H9 (cell line): ENCODE measurements around the gene CASQ2. TPM values are rescaled to one million over a fixed set of nuclear protein-coding genes. Genes with fewer than 3 reads are reported as not detected.

ENCODE experiments used
- DNase-seq: peaks from one replicate; pipeline ENCODE4 v3.0.0-alpha.2; 2017
- H2AFZ ChIP-seq: one replicate; pipeline ENCODE4 v1.6.1; 2013; ENCODE audit warnings: mild to moderate bottlenecking, low read length, control low read depth, moderate library complexity
- H2AK5ac ChIP-seq: 2 replicates; pipeline ENCODE4 v1.6.1; 2013; ENCODE audit warnings: low read length, control low read depth, mixed read lengths; ENCODE audit not compliant: insufficient read length
- H2BK120ac ChIP-seq: one replicate; pipeline ENCODE4 v1.6.1; 2013; ENCODE audit warnings: low read depth, mild to moderate bottlenecking, low read length, control low read depth, inconsistent platforms; ENCODE audit not compliant: poor library complexity, severe bottlenecking
- H2BK12ac ChIP-seq: 2 replicates; pipeline ENCODE4 v1.6.1; 2013; ENCODE audit warnings: low read length, control low read depth, mixed read lengths, low read depth; ENCODE audit not compliant: insufficient read length
- H2BK15ac ChIP-seq: 2 replicates; pipeline ENCODE4 v1.6.1; 2013; ENCODE audit warnings: low read depth, low read length, control low read depth
- H2BK20ac ChIP-seq: one replicate; pipeline ENCODE4 v1.6.1; 2013; ENCODE audit warnings: low read depth, mild to moderate bottlenecking, low read length, control low read depth, inconsistent platforms; ENCODE audit not compliant: poor library complexity, severe bottlenecking
- H2BK5ac ChIP-seq: 2 replicates; pipeline ENCODE4 v1.6.1; 2013; ENCODE audit warnings: low read length, control low read depth, mixed read lengths; ENCODE audit not compliant: insufficient read length
- H3K14ac ChIP-seq: 2 replicates; pipeline ENCODE4 v1.6.1; 2013; ENCODE audit warnings: low read length, control low read depth; ENCODE audit not compliant: insufficient read depth
- H3K18ac ChIP-seq: 2 replicates; pipeline ENCODE4 v1.6.1; 2013; ENCODE audit warnings: low read depth, mild to moderate bottlenecking, mixed read lengths, low read length, control low read depth; ENCODE audit not compliant: insufficient read length
- H3K23ac ChIP-seq: 2 replicates; pipeline ENCODE4 v1.6.1; 2013; ENCODE audit warnings: low read length, control low read depth, mixed read lengths, low read depth; ENCODE audit not compliant: insufficient read length
- H3K23me2 ChIP-seq: 2 replicates; pipeline ENCODE4 v1.6.1; 2013; ENCODE audit warnings: low read depth, mild to moderate bottlenecking, mixed read lengths, low read length, control low read depth; ENCODE audit not compliant: insufficient read length, poor library complexity, severe bottlenecking
- H3K27ac ChIP-seq: 2 replicates; pipeline ENCODE4 v1.5.1; 2013; ENCODE audit warnings: low read length, control low read depth, mixed read lengths, low read depth; ENCODE audit not compliant: insufficient read length
- H3K27me3 ChIP-seq: 2 replicates; pipeline ENCODE4 v1.6.1; 2013; ENCODE audit warnings: low read length, control low read depth, inconsistent platforms; ENCODE audit not compliant: insufficient read depth
- H3K4ac ChIP-seq: 2 replicates; pipeline ENCODE4 v1.6.1; 2013; ENCODE audit warnings: low read depth, mild to moderate bottlenecking, control low read depth, inconsistent platforms, low read length, moderate library complexity
- H3K4me1 ChIP-seq: 2 replicates; pipeline ENCODE4 v1.6.1; 2013; ENCODE audit warnings: low read length, control low read depth, inconsistent platforms; ENCODE audit not compliant: insufficient read depth
- H3K4me2 ChIP-seq: 2 replicates; pipeline ENCODE4 v1.6.1; 2013; ENCODE audit warnings: low read length, control low read depth, mixed read lengths; ENCODE audit not compliant: insufficient read length, insufficient read depth
- H3K56ac ChIP-seq: 2 replicates; pipeline ENCODE4 v1.6.1; 2013; ENCODE audit warnings: low read depth, mild to moderate bottlenecking, mixed read lengths, low read length, control low read depth; ENCODE audit not compliant: insufficient read length
- H3K79me1 ChIP-seq: 2 replicates; pipeline ENCODE4 v1.6.1; 2013; ENCODE audit warnings: low read depth, mild to moderate bottlenecking, moderate library complexity, low read length, control low read depth, inconsistent platforms; ENCODE audit not compliant: insufficient read depth, poor library complexity, severe bottlenecking
- H3K79me2 ChIP-seq: 2 replicates; pipeline ENCODE4 v1.6.1; 2013; ENCODE audit warnings: low read length, control low read depth, inconsistent platforms; ENCODE audit not compliant: insufficient read depth
- H3K9ac ChIP-seq: 2 replicates; pipeline ENCODE4 v1.6.1; 2013; ENCODE audit warnings: low read length, control low read depth, mixed read lengths; ENCODE audit not compliant: insufficient read length; ENCODE audit errors: extremely low read depth
- H3K9me3 ChIP-seq: one replicate; pipeline ENCODE4 v1.6.1; 2013; ENCODE audit warnings: low read depth, low read length, inconsistent platforms; ENCODE audit not compliant: control insufficient read depth
- H3T11ph ChIP-seq: one replicate; pipeline ENCODE4 v1.6.1; 2013; ENCODE audit warnings: mild to moderate bottlenecking, low read length, control low read depth, inconsistent platforms
- H4K20me1 ChIP-seq: one replicate; pipeline ENCODE4 v1.6.1; 2013; ENCODE audit not compliant: control insufficient read depth, insufficient read length, insufficient read depth
- H4K5ac ChIP-seq: 2 replicates; pipeline ENCODE4 v1.6.1; 2013; ENCODE audit warnings: low read depth, mild to moderate bottlenecking, mixed read lengths, low read length, control low read depth; ENCODE audit not compliant: insufficient read length
- H4K8ac ChIP-seq: replicated peaks from 2 replicates; pipeline ENCODE4 v1.6.1; 2013; ENCODE audit warnings: low read length, control low read depth, mixed read lengths, low read depth; ENCODE audit not compliant: insufficient read length
- H4K91ac ChIP-seq: 2 replicates; pipeline ENCODE4 v1.6.1; 2013; ENCODE audit warnings: low read depth, mild to moderate bottlenecking, moderate library complexity, mixed read lengths, low read length, control low read depth; ENCODE audit not compliant: insufficient read length
- H3K27ac Mint-ChIP-seq, 3 experiments: 2 replicates in 2 of 3; 3 replicates in 1 of 3; pipeline ENCODE4 v1.8.0; 2020 to 2021; ENCODE audit warnings: mixed read lengths in 3 of 3, mild to moderate bottlenecking in 1 of 3, moderate library complexity in 1 of 3
- H3K27me3 Mint-ChIP-seq: 2 replicates; pipeline ENCODE4 v1.8.0; 2021; ENCODE audit warnings: low read depth, mild to moderate bottlenecking, moderate library complexity, mixed read lengths
- H3K36me3 Mint-ChIP-seq, 3 experiments: 2 replicates in 2 of 3; 3 replicates in 1 of 3; pipeline ENCODE4 v1.8.0; 2020 to 2021; ENCODE audit warnings: low read depth in 3 of 3, mixed read lengths in 3 of 3; ENCODE audit not compliant: insufficient read depth in 1 of 3
- H3K4me1 Mint-ChIP-seq, 2 experiments: 2 replicates each; pipeline ENCODE4 v1.8.0; 2020; ENCODE audit warnings: mixed read lengths in 2 of 2
- H3K4me3 Mint-ChIP-seq, 2 experiments: 2 replicates in 1 of 2; 3 replicates in 1 of 2; pipeline ENCODE4 v1.8.0; 2020 to 2021; ENCODE audit warnings: mild to moderate bottlenecking in 2 of 2, mixed read lengths in 2 of 2, moderate library complexity in 1 of 2
- H3K9me3 Mint-ChIP-seq, 2 experiments: 2 replicates in 1 of 2; 3 replicates in 1 of 2; pipeline ENCODE4 v1.8.0; 2020; ENCODE audit warnings: mild to moderate bottlenecking in 2 of 2, mixed read lengths in 2 of 2, moderate library complexity in 1 of 2
- CTCF ChIP-seq: fragments of 200-600 bp; sonication (generic); conservative IDR thresholded peaks from 3 replicates; pipeline ENCODE4 v1.8.0; 2021; ENCODE audit warnings: antibody characterized with exemption, mild to moderate bottlenecking
- WGBS: extraction: QIAGEN DNeasy Blood & Tissue Kit; methylation state at CpG from one replicate; pipeline ENCODE4 v1.1.7; 2013; ENCODE audit warnings: missing lambda C conversion rate, low lambda C conversion rate, mixed read lengths; ENCODE audit not compliant: insufficient read length; ENCODE audit errors: extremely low coverage; 5-methylcytosine and 5-hydroxymethylcytosine counted together
- total RNA-seq: library from RNA; stranded (reverse); gene quantifications from 2 replicates; pipeline ENCODE4 v1.2.1, GENCODE V29; 2021

The CASQ2 gene
- total RNA-seq, 1 experiment from 2014 or later: not detected

GRCh38 chr1:115723756-115724155 is 44.8 kb downstream of the CASQ2 start:
- Histone ChIP-seq H3K56ac (no peak overlapping the region), H4K20me1 (no peaks in the 10 kb centered on the region), H2BK120ac (no peak overlapping the region), H3K23ac (no peak overlapping the region), H3K79me1 (no peaks in the 10 kb centered on the region), H3K23me2 (no peaks in the 10 kb centered on the region), H3K4ac (no peak overlapping the region), H3K4me1 (no peaks in the 10 kb centered on the region), H3T11ph (no peak overlapping the region), H3K14ac (no peak overlapping the region), H2BK5ac (no peak overlapping the region), H4K5ac (no peak overlapping the region), H3K9ac (no peak overlapping the region), H3K79me2 (no peaks in the 10 kb centered on the region), H3K4me2 (no peak overlapping the region), H3K9me3 (no peaks in the 10 kb centered on the region), H2BK15ac (no peak overlapping the region), H3K27ac (no peak overlapping the region), H3K27me3 (no peaks in the 10 kb centered on the region; the same call in 1 of the 2 replicates), H2AFZ (no peak overlapping the region), H4K8ac (no peak overlapping the region), H3K18ac (no peak overlapping the region), H2AK5ac (no peak overlapping the region), H4K91ac (no peak overlapping the region), H2BK20ac (no peak overlapping the region), H2BK12ac (no peak overlapping the region)
- H3K27me3 Mint-ChIP-seq: no peaks in the 10 kb centered on the region
- peaks cover 8 to 9% of the 10 kb centered on the region in 2 experiments for H3K4me1 Mint-ChIP-seq
- no peak for TF ChIP-seq CTCF
- no peaks in the 10 kb centered on the region for H3K36me3 Mint-ChIP-seq
- H3K9me3 Mint-ChIP-seq: no peaks in the 10 kb centered on the region
- no peak overlapping the region for H3K27ac Mint-ChIP-seq
- H3K4me3 Mint-ChIP-seq: no peak overlapping the region
- WGBS: no CpG with 5 or more reads among the region's 5 CpGs
- no peak for DNase-seq
